ENCODE results near the gene ZBTB2. TPM values are rescaled to one million over a fixed set of nuclear protein-coding genes. Genes with fewer than 3 reads are reported as not detected.

Gene ZBTB2, protein sequence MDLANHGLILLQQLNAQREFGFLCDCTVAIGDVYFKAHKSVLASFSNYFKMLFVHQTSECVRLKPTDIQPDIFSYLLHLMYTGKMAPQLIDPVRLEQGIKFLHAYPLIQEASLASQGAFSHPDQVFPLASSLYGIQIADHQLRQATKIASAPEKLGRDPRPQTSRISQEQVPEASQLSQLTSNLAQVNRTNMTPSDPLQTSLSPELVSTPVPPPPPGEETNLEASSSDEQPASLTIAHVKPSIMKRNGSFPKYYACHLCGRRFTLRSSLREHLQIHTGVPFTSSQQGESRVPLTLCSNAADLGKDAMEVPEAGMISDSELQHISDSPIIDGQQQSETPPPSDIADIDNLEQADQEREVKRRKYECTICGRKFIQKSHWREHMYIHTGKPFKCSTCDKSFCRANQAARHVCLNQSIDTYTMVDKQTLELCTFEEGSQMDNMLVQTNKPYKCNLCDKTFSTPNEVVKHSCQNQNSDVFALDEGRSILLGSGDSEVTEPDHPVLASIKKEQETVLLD
- total RNA-seq: 10 to 100 TPM; 28.5 to 28.9 TPM

DNA sequence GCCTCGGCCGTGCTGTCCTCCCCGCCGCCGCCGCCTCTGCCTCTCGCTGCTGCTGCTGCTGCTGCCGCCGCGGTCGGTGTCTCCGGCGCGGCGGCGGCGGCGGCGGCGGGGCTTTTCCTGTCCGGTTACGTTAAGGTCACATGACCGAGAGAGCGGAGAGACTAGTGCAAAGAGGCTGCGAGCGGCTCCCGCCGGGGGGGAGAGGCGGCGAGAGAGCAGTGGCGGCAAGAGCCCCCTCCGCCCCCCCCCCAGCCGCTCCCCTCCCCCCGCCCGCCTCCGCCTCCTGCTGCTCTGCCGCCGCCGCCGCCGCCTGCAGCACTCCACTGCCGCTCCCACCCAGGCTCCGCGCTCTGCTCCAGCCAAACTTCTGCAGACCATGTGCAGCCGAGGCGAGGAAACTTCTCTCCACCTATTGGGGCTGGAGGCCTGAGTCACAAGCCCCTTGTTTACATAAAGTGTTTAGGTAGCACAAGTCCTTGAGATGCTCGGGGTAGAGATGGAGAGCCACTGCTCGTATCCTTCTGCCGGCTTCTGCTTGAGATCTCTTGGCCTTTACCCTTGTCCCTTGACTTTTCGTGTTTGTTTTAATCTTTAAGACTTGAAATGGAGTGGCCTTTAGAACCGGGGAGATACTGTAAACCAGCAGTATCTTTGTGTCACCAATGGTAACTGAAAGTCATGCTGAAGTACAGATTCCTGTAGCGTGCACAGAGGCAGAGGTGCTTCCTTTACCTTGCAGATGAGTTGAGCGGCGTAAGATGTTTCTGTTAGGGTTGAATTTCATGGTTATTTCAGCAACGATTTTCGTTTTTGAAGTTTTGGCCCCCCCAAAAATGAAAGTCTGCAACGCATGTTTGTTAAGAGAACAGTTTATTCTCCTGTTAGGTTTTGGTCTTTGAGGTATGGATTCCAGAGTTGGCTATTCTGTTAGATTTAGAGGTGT is at the start of gene ZBTB2:
Gene ZBTB2, minus strand, starts transcription at position 89 of the 943 bp plus-strand sequence. CDS start 17,922 bp downstream, outside the sequence.
- H3K27me3 Mint-ChIP-seq: no peaks in the 10 kb centered on the region
- peak within 1 kb of the TSS; percentile 95 for H3K27ac Mint-ChIP-seq
- H3K36me3 Mint-ChIP-seq: peaks cover 15% of the 10 kb centered on the region
- peaks cover 34% of the 10 kb centered on the region for H3K4me1 Mint-ChIP-seq
- POLR2A ChIA-PET: interaction anchor here (1.1 to 4.0 kb wide), 5 partner anchors 16 to 1663 kb away, joined by 3 to 147 read pairs (median 11); partner anchors contain the start of gene RMND1
- DNase-seq (peak; percentile 74), ATAC-seq (ENCODE audit: low read depth) (peak; percentile 3)
- H3K9me3 Mint-ChIP-seq: no peaks in the 10 kb centered on the region
- H3K4me3 Mint-ChIP-seq: peak within 1 kb of the TSS; percentile 92

DNA sequence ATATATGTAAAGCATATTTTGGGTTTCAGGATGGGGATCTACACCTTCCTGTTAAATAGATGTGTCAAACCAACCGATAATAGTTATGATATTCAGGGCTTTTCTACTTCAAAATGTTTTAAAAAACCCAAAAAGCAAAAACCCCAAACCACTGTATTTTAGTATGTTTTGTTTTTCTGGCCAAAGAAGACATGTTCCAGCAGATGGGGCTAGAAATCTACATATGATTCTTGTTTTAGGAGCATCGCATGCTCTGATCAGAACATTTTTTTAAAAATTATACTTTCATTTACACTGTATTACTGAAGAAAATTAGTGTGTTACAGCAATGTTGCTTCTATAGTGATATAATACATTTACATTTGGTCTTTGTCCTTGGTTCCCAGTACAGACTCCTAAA is 49.6 kb upstream of the ZBTB2 start:
- H3K36me3 Mint-ChIP-seq: peaks cover 10% of the 10 kb centered on the region
- no peaks in the 10 kb centered on the region for H3K9me3 Mint-ChIP-seq
- no peak for ATAC-seq (ENCODE audit: low read depth)
- H3K27me3 Mint-ChIP-seq: no peaks in the 10 kb centered on the region
- no peak overlapping the region for H3K4me3 Mint-ChIP-seq
- no peak overlapping the region for H3K27ac Mint-ChIP-seq
- POLR2A ChIA-PET: interaction anchor here (1.0 to 1.7 kb wide), 2 partner anchors 11 to 51 kb away, joined by 5 read pairs; partner anchors contain the start of gene RMND1
- peaks cover 15% of the 10 kb centered on the region for H3K4me1 Mint-ChIP-seq
- no peak for DNase-seq

DNA sequence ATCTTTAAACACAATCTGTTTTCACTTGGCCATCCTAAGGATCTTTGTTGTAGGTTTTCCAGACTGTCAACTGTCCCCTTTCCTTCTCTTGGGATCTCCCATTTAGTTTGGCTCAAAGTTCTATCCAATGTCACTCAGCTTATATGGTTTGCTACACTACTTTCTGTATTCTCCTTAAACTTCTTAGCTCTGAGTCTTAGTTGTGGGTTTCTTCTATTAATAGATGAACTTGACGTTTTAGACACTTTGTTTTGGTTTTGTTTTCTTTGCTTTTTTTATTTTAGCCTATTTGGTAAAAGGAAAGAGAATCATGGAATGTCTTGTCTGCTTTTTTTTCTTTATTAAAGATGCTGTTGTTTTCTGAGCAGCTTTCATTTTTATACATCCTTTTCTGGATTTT is 49.1 kb upstream of the ZBTB2 start:
- Mint-ChIP-seq H3K9me3 (no peaks in the 10 kb centered on the region), H3K4me3 (peak overlapping the region; percentile 35), H3K27ac (peak overlapping the region; percentile 74), H3K4me1 (peaks cover 15% of the 10 kb centered on the region), H3K27me3 (no peaks in the 10 kb centered on the region), H3K36me3 (peaks cover 13% of the 10 kb centered on the region)
- peak; percentile 39 for ATAC-seq (ENCODE audit: low read depth)
- POLR2A ChIA-PET: interaction anchor here (1.0 to 1.7 kb wide), 2 partner anchors 11 to 51 kb away, joined by 5 read pairs; partner anchors contain the start of gene RMND1
- no peak for DNase-seq

DNA sequence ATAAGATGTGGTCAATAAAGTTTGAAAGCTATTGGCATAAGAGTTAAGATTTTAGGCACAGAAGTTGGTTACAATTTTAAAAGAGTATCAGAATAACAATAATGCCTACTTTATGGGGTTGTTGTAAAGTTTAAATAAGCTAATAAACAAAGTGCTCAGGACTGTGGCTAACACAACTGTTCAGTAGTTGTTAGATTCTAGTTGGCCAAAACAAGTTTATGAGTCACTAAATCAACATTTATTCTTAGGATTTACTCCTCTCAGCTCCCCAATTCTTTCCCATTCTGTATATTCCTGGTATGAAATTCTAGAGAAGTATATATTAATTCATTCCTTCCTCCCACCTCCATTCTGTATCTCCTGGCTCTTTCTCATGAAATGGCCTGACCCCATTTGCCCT is 46.0 kb upstream of the ZBTB2 start:
- Mint-ChIP-seq H3K4me1 (peaks cover 11% of the 10 kb centered on the region), H3K9me3 (no peaks in the 10 kb centered on the region), H3K36me3 (peaks cover 10% of the 10 kb centered on the region), H3K27ac (no peak overlapping the region), H3K4me3 (no peak overlapping the region), H3K27me3 (no peaks in the 10 kb centered on the region)
- ATAC-seq (ENCODE audit: low read depth) (no peak), DNase-seq (no peak)
- POLR2A ChIA-PET: no interaction called here

DNA sequence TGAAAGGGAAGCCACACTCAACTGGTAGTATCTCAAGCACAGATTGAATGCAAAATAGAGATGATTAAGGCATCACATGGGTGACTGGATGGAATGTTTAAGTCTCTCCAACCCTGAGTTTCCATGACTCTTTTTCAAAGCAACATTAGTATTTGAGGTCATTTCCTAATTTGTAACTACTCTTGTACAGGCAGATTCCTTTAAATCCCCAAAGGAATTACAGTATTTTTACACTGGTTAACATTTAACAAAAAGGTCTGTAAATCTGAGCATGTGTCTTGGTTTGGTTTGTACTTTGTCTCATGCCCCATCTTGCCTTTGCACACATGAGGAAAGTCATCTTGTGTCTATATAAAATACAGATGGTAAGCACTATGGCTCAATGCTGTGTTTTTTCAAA is 45.4 kb upstream of the ZBTB2 start:
- no peak overlapping the region for H3K4me3 Mint-ChIP-seq
- POLR2A ChIA-PET: no interaction called here
- H3K4me1 Mint-ChIP-seq: peaks cover 9% of the 10 kb centered on the region
- no peaks in the 10 kb centered on the region for H3K9me3 Mint-ChIP-seq
- no peak for ATAC-seq (ENCODE audit: low read depth)
- H3K27me3 Mint-ChIP-seq: no peaks in the 10 kb centered on the region
- H3K36me3 Mint-ChIP-seq: peaks cover 9% of the 10 kb centered on the region
- H3K27ac Mint-ChIP-seq: no peak overlapping the region
- DNase-seq: no peak

GRCh38 chr6:151436300-151436699 is 44.9 kb upstream of the ZBTB2 start:
- DNase-seq (no peak), ATAC-seq (ENCODE audit: low read depth) (no peak)
- Mint-ChIP-seq H3K4me3 (no peak overlapping the region), H3K9me3 (no peaks in the 10 kb centered on the region), H3K27me3 (no peaks in the 10 kb centered on the region), H3K36me3 (peaks cover 8% of the 10 kb centered on the region), H3K4me1 (peaks cover 8% of the 10 kb centered on the region), H3K27ac (no peak overlapping the region)
- POLR2A ChIA-PET: no interaction called here

DNA sequence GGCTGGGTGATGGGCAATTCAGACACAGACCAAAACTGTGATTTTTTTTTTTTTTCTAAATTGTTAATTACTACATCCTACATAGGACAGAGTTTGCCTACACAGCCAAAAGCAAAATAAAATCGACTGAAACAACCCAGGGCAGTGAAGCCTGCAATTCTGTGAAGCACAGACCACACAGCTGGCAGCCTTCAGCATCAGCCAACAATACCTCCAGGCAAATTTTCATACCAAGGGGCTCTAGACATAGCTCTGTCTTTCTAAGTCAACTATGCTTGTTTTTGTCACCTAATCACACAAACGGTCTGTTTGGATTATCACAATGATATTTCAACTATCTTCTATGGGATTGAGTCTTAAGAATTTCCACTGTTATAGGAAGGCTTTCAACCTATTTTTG is 43.0 kb upstream of the ZBTB2 start:
- H3K36me3 Mint-ChIP-seq: peaks cover 12% of the 10 kb centered on the region
- no peak overlapping the region for H3K4me3 Mint-ChIP-seq
- H3K27ac Mint-ChIP-seq: no peak overlapping the region
- POLR2A ChIA-PET: interaction anchor here (0.8 kb wide), 1 partner anchor 21 kb away, joined by 4 read pairs; no protein-coding TSS in a partner anchor
- no peak for ATAC-seq (ENCODE audit: low read depth)
- H3K9me3 Mint-ChIP-seq: no peaks in the 10 kb centered on the region
- H3K4me1 Mint-ChIP-seq: peaks cover 1% of the 10 kb centered on the region
- H3K27me3 Mint-ChIP-seq: no peaks in the 10 kb centered on the region
- DNase-seq: no peak

DNA sequence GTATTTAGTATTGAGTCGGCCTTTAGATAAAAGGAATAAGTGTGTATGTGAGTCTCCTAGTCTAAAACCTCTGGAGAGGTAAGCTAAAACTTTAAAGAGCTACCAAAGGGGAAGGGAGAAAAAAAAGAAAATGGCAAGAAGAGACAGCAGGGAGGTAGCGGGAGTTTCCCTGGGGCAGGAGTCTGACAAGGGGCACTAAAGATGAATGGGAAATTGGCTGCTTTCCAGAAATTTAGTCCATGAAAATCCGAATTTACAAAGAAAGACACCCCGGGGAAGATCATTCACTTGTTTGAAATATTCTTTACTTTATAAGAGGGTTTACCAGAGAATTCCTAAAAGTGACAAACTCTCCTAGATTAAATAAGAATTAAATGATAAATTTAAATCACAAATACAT is 41.3 kb upstream of the ZBTB2 start:
- ATAC-seq (ENCODE audit: low read depth) (no peak), DNase-seq (no peak)
- peaks cover 18% of the 10 kb centered on the region for H3K36me3 Mint-ChIP-seq
- peaks cover under 1% of the 10 kb centered on the region for H3K4me1 Mint-ChIP-seq
- H3K27me3 Mint-ChIP-seq: no peaks in the 10 kb centered on the region
- no peak overlapping the region for H3K4me3 Mint-ChIP-seq
- H3K27ac Mint-ChIP-seq: no peak overlapping the region
- POLR2A ChIA-PET: no interaction called here
- no peaks in the 10 kb centered on the region for H3K9me3 Mint-ChIP-seq

- Mint-ChIP-seq H3K9me3 (no peaks in the 10 kb centered on the region), H3K27ac (no peak overlapping the region), H3K4me3 (no peak overlapping the region), H3K27me3 (no peaks in the 10 kb centered on the region), H3K4me1 (no peaks in the 10 kb centered on the region), H3K36me3 (peaks cover 20% of the 10 kb centered on the region)
- POLR2A ChIA-PET: no interaction called here
- ATAC-seq (ENCODE audit: low read depth) (no peak), DNase-seq (no peak)
Measured at GRCh38 chr6:151431337-151431736, 40.0 kb upstream of the ZBTB2 start.

GRCh38 chr6:151430886-151431285 is 39.5 kb upstream of the ZBTB2 start:
- POLR2A ChIA-PET: no interaction called here
- ATAC-seq (ENCODE audit: low read depth): no peak
- Mint-ChIP-seq H3K4me3 (no peak overlapping the region), H3K9me3 (no peaks in the 10 kb centered on the region), H3K36me3 (peaks cover 24% of the 10 kb centered on the region), H3K27me3 (no peaks in the 10 kb centered on the region), H3K4me1 (no peaks in the 10 kb centered on the region), H3K27ac (no peak overlapping the region)
- no peak for DNase-seq

- Mint-ChIP-seq H3K4me1 (no peaks in the 10 kb centered on the region), H3K27me3 (no peaks in the 10 kb centered on the region), H3K4me3 (no peak overlapping the region), H3K27ac (no peak overlapping the region), H3K36me3 (peaks cover 29% of the 10 kb centered on the region), H3K9me3 (no peaks in the 10 kb centered on the region)
- DNase-seq (no peak), ATAC-seq (ENCODE audit: low read depth) (no peak)
- POLR2A ChIA-PET: no interaction called here
Measured at GRCh38 chr6:151428093-151428735, 36.9 kb upstream of the ZBTB2 start.

DNA sequence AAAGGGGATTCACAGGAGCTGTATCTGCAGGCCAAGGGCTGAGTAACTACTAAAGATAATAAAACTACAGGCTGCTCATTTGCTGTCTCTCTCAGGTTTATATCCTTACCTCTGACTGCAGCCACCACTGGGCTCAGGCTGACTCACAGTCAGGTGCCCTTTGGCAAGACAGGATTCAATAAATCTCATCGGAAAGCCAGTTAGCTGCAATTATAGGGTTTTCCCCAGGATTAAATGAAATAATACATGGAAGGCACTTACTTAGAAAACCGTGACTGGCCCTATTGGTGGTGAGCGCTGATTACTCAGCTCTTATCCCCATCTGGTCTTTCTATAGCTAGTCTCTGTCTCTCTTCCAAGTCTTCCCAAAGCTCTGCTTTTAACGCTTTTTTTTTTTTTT is 34.2 kb upstream of the ZBTB2 start:
- POLR2A ChIA-PET: no interaction called here
- no peak overlapping the region for H3K27ac Mint-ChIP-seq
- peaks cover 29% of the 10 kb centered on the region for H3K36me3 Mint-ChIP-seq
- no peaks in the 10 kb centered on the region for H3K4me1 Mint-ChIP-seq
- DNase-seq (no peak), ATAC-seq (ENCODE audit: low read depth) (no peak)
- H3K9me3 Mint-ChIP-seq: no peaks in the 10 kb centered on the region
- H3K27me3 Mint-ChIP-seq: no peaks in the 10 kb centered on the region
- no peak overlapping the region for H3K4me3 Mint-ChIP-seq

- H3K4me1 Mint-ChIP-seq: no peaks in the 10 kb centered on the region
Measured at GRCh38 chr6:151422981-151423380, 31.6 kb upstream of the ZBTB2 start.

More at GRCh38 chr6:151422981-151423380, 31.6 kb upstream of the ZBTB2 start:
- Mint-ChIP-seq H3K36me3 (peaks cover 23% of the 10 kb centered on the region), H3K4me3 (no peak overlapping the region), H3K27me3 (no peaks in the 10 kb centered on the region), H3K27ac (no peak overlapping the region), H3K9me3 (no peaks in the 10 kb centered on the region)
- ATAC-seq (ENCODE audit: low read depth): no peak
- POLR2A ChIA-PET: no interaction called here
- no peak for DNase-seq
